ENCODE measurements around the gene PLCB3.
"Not testable (repeated sequence)": the region's sequence is repeated elsewhere in the genome, so short reads cannot be mapped to it uniquely, and the experiment has no call there.

DNA sequence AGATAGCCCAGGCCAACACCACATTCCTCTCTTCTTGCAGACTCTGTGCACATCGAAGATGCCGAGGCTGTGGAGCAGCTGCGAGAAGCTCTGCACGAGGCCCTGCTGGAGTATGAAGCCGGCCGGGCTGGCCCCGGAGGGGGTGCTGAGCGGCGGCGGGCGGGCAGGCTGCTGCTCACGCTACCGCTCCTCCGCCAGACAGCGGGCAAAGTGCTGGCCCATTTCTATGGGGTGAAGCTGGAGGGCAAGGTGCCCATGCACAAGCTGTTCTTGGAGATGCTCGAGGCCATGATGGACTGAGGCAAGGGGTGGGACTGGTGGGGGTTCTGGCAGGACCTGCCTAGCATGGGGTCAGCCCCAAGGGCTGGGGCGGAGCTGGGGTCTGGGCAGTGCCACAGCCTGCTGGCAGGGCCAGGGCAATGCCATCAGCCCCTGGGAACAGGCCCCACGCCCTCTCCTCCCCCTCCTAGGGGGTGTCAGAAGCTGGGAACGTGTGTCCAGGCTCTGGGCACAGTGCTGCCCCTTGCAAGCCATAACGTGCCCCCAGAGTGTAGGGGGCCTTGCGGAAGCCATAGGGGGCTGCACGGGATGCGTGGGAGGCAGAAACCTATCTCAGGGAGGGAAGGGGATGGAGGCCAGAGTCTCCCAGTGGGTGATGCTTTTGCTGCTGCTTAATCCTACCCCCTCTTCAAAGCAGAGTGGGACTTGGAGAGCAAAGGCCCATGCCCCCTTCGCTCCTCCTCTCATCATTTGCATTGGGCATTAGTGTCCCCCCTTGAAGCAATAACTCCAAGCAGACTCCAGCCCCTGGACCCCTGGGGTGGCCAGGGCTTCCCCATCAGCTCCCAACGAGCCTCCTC is 64.6 kb downstream of the PLCB3 start:
- TF ChIP-seq POLR2AphosphoS5 (IDR thresholded peaks at IDR 0.05; ENCODE audit: low read depth, low read length): peak; percentile 13; the same call in 1 of the 2 replicates
- TF ChIP-seq POLR2A (IDR thresholded peaks at IDR 0.05; ENCODE audit: low read depth, low read length); TAF1 (IDR thresholded peaks at IDR 0.05; ENCODE audit: borderline replicate concordance, low read depth, low read length): not testable (repeated sequence)

All from GM12892 (cell line).